ENCODE data around the gene FRG2C.
"Not testable (repeated sequence)": the region's sequence is repeated elsewhere in the genome, so short reads cannot be mapped to it uniquely, and the experiment has no call there.

FRG2C gene

GRCh38 chr3:75664028-75664427 is at the start of gene FRG2C:
FRG2C (plus strand) TSS chr3:75664328; CDS start chr3:75664380, 52 bp downstream.
- not testable (repeated sequence) for DNase-seq

- not testable (repeated sequence) for DNase-seq
These were observed 45.3 kb upstream of the FRG2C start for GRCh38 chr3:75618666-75619305.

GRCh38 chr3:75619481-75620031 is 44.6 kb upstream of the FRG2C start:
- DNase-seq = not testable (repeated sequence)

GRCh38 chr3:75621772-75622171 is 42.4 kb upstream of the FRG2C start:
- DNase-seq = not testable (repeated sequence)

- not testable (repeated sequence) for DNase-seq
These were observed 40.5 kb upstream of the FRG2C start for GRCh38 chr3:75623656-75624055.

- DNase-seq = not testable (repeated sequence)
These were observed 33.1 kb upstream of the FRG2C start for GRCh38 chr3:75630887-75631535.

- no peak for DNase-seq
These were observed 32.6 kb upstream of the FRG2C start for GRCh38 chr3:75631541-75631940.

GRCh38 chr3:75638947-75639346 is 25.2 kb upstream of the FRG2C start:
- DNase-seq = not testable (repeated sequence)

- not testable (repeated sequence) for DNase-seq
These were observed 23.0 kb upstream of the FRG2C start for GRCh38 chr3:75641107-75641517.

GRCh38 chr3:75643031-75643800 is 20.9 kb upstream of the FRG2C start:
- not testable (repeated sequence) for DNase-seq

- DNase-seq = not testable (repeated sequence)
These were observed 18.6 kb upstream of the FRG2C start for GRCh38 chr3:75645548-75645947.

GRCh38 chr3:75650191-75650590 is 13.9 kb upstream of the FRG2C start:
- no peak for DNase-seq

GRCh38 chr3:75655101-75655904 is 8.8 kb upstream of the FRG2C start:
- DNase-seq = not testable (repeated sequence)

GRCh38 chr3:75655956-75656355 is 8.2 kb upstream of the FRG2C start:
- not testable (repeated sequence) for DNase-seq

GRCh38 chr3:75658411-75659107 is 5.6 kb upstream of the FRG2C start:
- DNase-seq = not testable (repeated sequence)

GRCh38 chr3:75659108-75659433 is 5.1 kb upstream of the FRG2C start:
- DNase-seq = not testable (repeated sequence)

- DNase-seq = not testable (repeated sequence)
These were observed 1.5 kb downstream of the FRG2C start for GRCh38 chr3:75665626-75666025.

GRCh38 chr3:75667757-75668701 is 3.9 kb downstream of the FRG2C start:
- DNase-seq = not testable (repeated sequence)

GRCh38 chr3:75668759-75669347 is 4.7 kb downstream of the FRG2C start:
- DNase-seq = not testable (repeated sequence)
